A673 (cell line): ENCODE measurements around the gene RIN2. TPM values are rescaled to one million over a fixed set of nuclear protein-coding genes. Genes with fewer than 3 reads are reported as not detected.

Experiments
- BruUV-seq: library from RNA; stranded (reverse); fragments of 400-500 nt; replicated peaks from 2 replicates; lab custom pipeline; 2021; lab: Mats Ljungman, UMichigan
- CTCF ChIA-PET: fragments of 300-600 bp; sonication (Branson Sonifier 250); formaldehyde crosslinking; loops from one replicate; lab custom pipeline; 2022; ENCODE audit warnings: antibody characterized with exemption; lab: Charles Lee
- POLR2A ChIA-PET: fragments of 300-600 bp; sonication (Branson Sonifier 250); formaldehyde crosslinking; loops from one replicate; lab custom pipeline; 2022; ENCODE audit warnings: antibody characterized with exemption; ENCODE audit not compliant: low non-redundant PET; lab: Charles Lee
- DNase-seq: peaks from one replicate; pipeline ENCODE4 v3.0.0-alpha.2; 2015; ENCODE audit warnings: low spot score
- H3K27ac ChIP-seq: fragments of 200-600 bp; sonication (generic); 2 replicates; pipeline ENCODE4 v1.5.1; 2016; ENCODE audit warnings: mixed run types, low read depth, mild to moderate bottlenecking, mixed read lengths, antibody characterized with exemption, low read length; ENCODE audit not compliant: poor library complexity, severe bottlenecking
- H3K27me3 ChIP-seq: fragments of 200-600 bp; sonication (generic); replicated peaks from 2 replicates; pipeline ENCODE4 v1.6.1; 2017; ENCODE audit warnings: mixed run types, low read depth, mild to moderate bottlenecking, mixed read lengths, antibody characterized with exemption, low read length; ENCODE audit not compliant: insufficient read depth, poor library complexity
- H3K36me3 ChIP-seq: fragments of 200-600 bp; sonication (generic); 2 replicates; pipeline ENCODE4 v1.6.1; 2016; ENCODE audit warnings: mixed run types, mild to moderate bottlenecking, mixed read lengths, antibody characterized with exemption, low read length; ENCODE audit not compliant: insufficient read depth, poor library complexity, severe bottlenecking
- H3K4me1 ChIP-seq: fragments of 200-600 bp; sonication (generic); 2 replicates; pipeline ENCODE4 v1.6.1; 2017; ENCODE audit warnings: mixed run types, mild to moderate bottlenecking, mixed read lengths, antibody characterized with exemption, low read length; ENCODE audit not compliant: insufficient read depth, poor library complexity, severe bottlenecking
- H3K4me3 ChIP-seq: fragments of 200-600 bp; sonication (generic); 2 replicates; pipeline ENCODE4 v1.5.1; 2016; ENCODE audit warnings: low read depth, mixed run types, mild to moderate bottlenecking, mixed read lengths, low read length; ENCODE audit not compliant: poor library complexity, severe bottlenecking
- H3K9me3 ChIP-seq: fragments of 200-600 bp; sonication (generic); 2 replicates; pipeline ENCODE4 v1.6.1; 2016; ENCODE audit warnings: mixed run types, low read depth, mild to moderate bottlenecking, mixed read lengths, antibody characterized with exemption, low read length; ENCODE audit not compliant: poor library complexity, severe bottlenecking
- EZH2 ChIP-seq: fragments of 200-600 bp; sonication (generic); IDR thresholded peaks from 2 replicates; pipeline ENCODE4 v1.6.1; 2017; ENCODE audit warnings: borderline replicate concordance, low read depth, mild to moderate bottlenecking, mixed read lengths, antibody characterized with exemption, low read length; ENCODE audit not compliant: poor library complexity, severe bottlenecking
- intact Hi-C: fragments of 100-400 bp; cut with micrococcal nuclease; formaldehyde crosslinking; loops from one replicate; pipeline ENCODE4 v1.10.0; 2022; ENCODE audit not compliant: unreplicated experiment
- total RNA-seq: library from RNA; stranded (reverse); gene quantifications from 2 replicates; pipeline ENCODE4 v1.2.3, GENCODE V29; 2021
- TF ChIP-seq, protein P1 (sequence below): fragments of 300-800, 200-600 bp; sonication (generic); conservative IDR thresholded peaks from 2 replicates; pipeline ENCODE4 v1.5.1; 2017; ENCODE audit warnings: low read depth, mild to moderate bottlenecking, antibody characterized with exemption, low read length, moderate library complexity, mixed read lengths

The RIN2 gene
- total RNA-seq, 1 experiment from 2014 or later, result 14.6 TPM

DNA sequence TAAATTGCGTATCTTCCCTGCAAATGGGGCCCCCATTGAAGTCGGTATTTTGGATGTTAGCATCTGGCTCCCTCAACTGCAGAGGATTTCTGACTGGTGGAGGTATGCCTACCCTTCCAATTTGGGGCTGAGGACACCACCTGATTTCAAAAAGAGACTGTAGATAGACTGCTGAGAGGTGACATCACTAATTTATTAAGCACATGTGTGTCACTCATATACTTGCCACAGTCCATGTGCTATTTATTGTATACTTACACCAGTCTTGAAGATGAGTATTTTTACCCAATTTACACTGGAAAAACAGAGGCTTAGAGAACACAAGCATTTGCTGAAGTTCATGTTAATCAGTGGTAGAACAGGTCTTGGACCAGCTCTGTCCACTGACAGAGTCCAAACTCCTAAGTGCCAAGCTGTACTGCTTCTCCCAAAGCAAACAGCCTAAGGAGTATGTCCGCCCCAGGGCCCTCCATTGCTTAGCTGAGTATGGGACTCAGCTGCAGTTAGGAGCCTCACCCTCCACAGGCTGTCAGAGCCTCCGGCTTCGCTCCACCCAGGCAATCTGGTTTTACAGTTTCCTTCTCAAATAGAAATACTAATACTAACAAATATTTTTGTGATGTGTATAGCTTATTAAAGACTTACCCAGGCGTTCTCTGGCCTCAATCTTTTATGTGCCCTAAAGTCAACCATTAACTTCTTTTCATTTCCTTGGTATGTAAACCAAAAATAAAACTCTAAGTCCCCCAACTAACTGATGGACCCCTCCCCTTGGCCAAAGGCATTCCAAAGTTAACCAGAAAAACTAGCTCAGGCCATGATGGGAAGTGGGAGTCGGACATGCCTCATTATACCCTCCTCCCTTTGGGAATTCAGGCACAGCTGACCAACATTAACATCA, 17.5 kb downstream of the RIN2 start:
- Histone ChIP-seq H3K9me3 (no peaks in the 10 kb centered on the region), H3K4me3 (no peak overlapping the region), H3K27me3 (no peaks in the 10 kb centered on the region), H3K36me3 (no peaks in the 10 kb centered on the region), H3K27ac (no peak overlapping the region), H3K4me1 (peaks cover 19% of the 10 kb centered on the region)
- BruUV-seq, result no TSS peak
- TF ChIP-seq, protein P1, sequence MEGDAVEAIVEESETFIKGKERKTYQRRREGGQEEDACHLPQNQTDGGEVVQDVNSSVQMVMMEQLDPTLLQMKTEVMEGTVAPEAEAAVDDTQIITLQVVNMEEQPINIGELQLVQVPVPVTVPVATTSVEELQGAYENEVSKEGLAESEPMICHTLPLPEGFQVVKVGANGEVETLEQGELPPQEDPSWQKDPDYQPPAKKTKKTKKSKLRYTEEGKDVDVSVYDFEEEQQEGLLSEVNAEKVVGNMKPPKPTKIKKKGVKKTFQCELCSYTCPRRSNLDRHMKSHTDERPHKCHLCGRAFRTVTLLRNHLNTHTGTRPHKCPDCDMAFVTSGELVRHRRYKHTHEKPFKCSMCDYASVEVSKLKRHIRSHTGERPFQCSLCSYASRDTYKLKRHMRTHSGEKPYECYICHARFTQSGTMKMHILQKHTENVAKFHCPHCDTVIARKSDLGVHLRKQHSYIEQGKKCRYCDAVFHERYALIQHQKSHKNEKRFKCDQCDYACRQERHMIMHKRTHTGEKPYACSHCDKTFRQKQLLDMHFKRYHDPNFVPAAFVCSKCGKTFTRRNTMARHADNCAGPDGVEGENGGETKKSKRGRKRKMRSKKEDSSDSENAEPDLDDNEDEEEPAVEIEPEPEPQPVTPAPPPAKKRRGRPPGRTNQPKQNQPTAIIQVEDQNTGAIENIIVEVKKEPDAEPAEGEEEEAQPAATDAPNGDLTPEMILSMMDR, result no peak
- TF ChIP-seq EZH2, result no peak
- ChIA-PET CTCF (no interaction called here), POLR2A (interaction anchor here (0.7 kb wide), 1 partner anchor 16 kb away, joined by 4 read pairs; no protein-coding TSS in a partner anchor)
- no peak for DNase-seq
- intact Hi-C loops, result no loop called here

DNA sequence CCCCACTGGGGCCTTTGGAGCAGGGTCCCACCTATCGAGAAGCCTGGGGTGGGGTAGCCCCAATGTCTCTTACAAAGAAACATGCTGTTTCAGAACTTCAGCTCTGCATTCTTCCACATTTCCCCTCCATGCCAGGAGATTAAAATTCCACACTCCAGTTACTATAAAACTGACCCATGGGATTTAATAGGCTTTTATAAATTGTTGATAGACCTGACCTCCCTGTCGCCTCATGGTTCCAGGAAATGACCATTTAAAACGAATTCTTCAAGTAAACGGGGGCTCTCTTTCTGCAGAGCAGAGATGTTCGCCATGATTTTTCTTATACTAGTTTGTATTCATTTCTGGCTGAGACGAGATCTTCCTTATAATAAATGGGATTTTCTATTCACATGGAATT, 19.3 kb downstream of the RIN2 start:
- DNase-seq, result no peak
- intact Hi-C loops, result no loop called here
- CTCF ChIA-PET, result no interaction called here
- BruUV-seq, result no TSS peak
- H3K4me1 ChIP-seq, result peaks cover 17% of the 10 kb centered on the region
- no peak overlapping the region for H3K27ac ChIP-seq
- POLR2A ChIA-PET, result no interaction called here
- no peaks in the 10 kb centered on the region for H3K9me3 ChIP-seq
- H3K4me3 ChIP-seq, result no peak overlapping the region
- TF ChIP-seq, protein P1, result no peak
- TF ChIP-seq EZH2, result no peak
- H3K27me3 ChIP-seq, result no peaks in the 10 kb centered on the region
- no peaks in the 10 kb centered on the region for H3K36me3 ChIP-seq

DNA sequence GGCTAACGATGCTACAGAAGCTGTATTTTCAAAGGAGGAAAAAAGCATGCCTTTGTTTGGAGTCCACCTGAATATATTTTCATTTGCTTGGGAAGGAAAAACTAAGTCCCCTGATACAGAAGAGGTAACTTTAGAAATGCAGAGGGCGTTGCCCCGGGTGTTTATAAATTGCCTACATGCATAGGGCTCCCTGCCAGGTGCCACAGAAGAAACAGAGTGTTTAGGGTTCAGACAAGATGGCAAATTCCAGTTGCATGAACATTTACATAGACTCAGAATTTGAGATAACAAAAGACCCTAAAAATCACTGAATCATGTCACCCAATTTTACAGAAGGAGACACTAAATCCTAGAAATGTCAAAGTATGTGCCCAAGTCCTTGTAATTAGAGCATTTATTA, 19.9 kb downstream of the RIN2 start:
- H3K4me1 ChIP-seq, result peaks cover 17% of the 10 kb centered on the region
- intact Hi-C loops, result no loop called here
- CTCF ChIA-PET, result no interaction called here

More for the DNA sequence above, 19.9 kb downstream of the RIN2 start:
- no peak for DNase-seq
- TF ChIP-seq, protein P1, result no peak
- no peak for TF ChIP-seq EZH2
- Histone ChIP-seq H3K36me3 (no peaks in the 10 kb centered on the region), H3K27ac (no peak overlapping the region), H3K9me3 (no peaks in the 10 kb centered on the region), H3K4me3 (no peak overlapping the region), H3K27me3 (no peaks in the 10 kb centered on the region)
- POLR2A ChIA-PET, result no interaction called here
- no TSS peak for BruUV-seq
